NCI-H1694 (cell line): ENCODE measurements around the gene MPDU1.
"Not testable (repeated sequence)": the region's sequence is repeated elsewhere in the genome, so short reads cannot be mapped to it uniquely, and the experiment has no call there.

Source experiments
- DNase-seq: peaks from one replicate; lab custom pipeline; 2025; lab: John Stamatoyannopoulos, UW

The MPDU1 gene

DNA sequence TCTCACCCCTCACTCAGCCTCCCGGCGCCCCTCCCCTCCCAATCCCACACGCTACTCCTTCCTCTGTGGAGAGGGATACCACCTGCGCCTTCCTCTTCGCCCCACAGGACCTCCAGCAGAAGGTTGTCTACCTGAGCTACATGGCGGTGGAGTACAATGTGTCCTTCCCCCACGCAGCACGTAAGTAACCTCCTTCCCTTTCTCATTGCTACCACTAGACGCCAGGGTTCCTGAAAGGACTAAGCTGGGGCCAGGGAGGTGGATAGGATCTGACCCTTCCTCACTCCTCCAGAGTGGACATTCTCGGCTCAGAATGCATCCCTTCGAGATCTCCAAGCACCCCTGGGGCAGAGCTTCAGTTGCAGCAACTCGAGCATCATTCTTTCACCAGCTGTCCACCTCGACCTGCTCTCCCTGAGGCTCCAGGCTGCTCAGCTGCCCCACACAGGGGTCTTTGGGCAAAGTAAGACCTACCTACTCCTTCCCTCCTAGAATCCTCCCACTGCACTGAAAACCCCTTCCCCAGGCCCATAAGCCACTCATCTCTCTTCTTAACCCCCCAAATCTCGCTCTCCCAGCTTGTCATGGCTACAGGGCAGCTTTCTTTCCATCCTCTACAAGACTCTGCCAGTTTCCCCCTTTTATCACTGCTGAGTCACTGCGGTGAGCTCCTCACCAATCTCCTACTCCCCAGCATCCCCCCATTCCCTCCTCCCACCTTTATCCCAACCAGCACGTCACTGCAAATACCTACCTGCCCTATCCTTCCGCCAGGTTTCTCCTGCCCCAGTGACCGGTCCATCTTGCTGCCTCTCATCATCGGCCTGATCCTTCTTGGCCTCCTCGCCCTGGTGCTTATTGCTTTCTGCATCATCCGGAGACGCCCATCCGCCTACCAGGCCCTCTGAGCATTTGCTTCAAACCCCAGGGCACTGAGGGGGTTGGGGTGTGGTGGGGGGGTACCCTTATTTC lies 2.8 kb upstream of the MPDU1 start:
- no peak for DNase-seq

DNA sequence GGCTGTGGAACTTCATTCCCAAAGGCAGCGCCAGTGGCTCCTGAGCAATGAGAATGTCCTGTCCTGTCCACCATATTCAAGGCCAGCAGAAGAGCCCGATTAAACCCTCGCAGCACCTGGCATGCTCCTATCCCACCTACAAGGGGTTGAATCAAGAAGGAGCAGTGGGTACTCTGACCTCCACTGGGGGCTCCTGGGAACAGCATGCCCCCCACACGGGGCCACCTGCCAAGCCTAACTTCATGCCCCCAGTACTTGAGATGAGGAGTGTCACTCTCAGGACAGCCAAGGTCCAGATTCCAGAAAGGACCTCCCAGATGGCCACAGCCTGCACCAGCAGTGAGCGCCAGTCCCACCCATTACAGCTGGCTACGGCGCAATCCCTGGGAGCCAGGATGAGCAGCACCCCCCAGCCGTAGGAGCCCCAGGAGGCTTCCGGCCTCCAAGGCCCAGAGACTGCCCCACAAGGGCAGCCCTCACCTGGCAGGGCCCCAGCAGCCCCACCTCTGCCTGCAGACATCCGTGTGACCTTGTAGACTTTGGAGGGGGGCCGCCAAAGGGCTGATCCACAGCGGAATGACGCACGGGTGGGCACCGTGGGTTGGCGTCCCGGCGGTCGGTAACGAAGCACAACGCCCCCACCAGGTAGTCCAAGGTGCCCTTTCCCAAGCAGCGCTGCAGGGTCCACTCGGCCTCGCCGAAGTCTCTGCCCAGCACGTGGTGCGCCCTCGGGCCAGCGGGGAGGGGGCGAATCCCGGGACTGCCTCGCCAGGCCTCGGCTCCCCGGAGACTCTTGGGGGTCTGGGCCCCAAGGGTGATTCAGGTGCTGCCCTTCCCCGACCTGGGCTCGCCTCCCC lies 1.0 kb upstream of the MPDU1 start:
- no peak for DNase-seq

DNA sequence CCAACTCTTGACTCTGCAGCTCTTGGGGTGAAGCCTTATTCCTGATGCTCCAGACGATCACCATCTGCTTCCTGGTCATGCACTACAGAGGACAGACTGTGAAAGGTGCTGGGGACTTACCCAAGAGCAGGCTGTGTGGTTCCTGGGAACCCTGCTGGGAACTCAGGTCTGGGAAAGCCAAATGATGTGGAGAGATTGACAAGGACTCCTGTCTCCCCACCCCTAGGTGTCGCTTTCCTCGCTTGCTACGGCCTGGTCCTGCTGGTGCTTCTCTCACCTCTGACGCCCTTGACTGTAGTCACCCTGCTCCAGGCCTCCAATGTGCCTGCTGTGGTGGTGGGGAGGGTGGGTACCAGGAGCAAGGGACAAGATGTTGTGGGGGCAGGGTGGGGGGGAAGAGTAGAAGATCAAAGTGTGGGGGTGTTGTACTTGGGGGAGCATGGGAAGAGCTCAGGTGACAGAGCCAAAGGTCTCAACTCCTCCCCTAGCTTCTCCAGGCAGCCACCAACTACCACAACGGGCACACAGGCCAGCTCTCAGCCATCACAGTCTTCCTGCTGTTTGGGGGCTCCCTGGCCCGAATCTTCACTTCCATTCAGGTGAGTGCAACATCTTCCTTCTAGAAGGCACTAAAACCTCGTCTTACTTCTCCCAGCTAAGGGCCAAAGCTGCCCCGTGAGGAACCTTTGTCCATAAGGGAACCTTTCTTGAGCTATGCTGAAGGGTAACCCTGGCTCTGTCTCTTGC lies 3.2 kb downstream of the MPDU1 start:
- DNase-seq, result peak; percentile 51

DNA sequence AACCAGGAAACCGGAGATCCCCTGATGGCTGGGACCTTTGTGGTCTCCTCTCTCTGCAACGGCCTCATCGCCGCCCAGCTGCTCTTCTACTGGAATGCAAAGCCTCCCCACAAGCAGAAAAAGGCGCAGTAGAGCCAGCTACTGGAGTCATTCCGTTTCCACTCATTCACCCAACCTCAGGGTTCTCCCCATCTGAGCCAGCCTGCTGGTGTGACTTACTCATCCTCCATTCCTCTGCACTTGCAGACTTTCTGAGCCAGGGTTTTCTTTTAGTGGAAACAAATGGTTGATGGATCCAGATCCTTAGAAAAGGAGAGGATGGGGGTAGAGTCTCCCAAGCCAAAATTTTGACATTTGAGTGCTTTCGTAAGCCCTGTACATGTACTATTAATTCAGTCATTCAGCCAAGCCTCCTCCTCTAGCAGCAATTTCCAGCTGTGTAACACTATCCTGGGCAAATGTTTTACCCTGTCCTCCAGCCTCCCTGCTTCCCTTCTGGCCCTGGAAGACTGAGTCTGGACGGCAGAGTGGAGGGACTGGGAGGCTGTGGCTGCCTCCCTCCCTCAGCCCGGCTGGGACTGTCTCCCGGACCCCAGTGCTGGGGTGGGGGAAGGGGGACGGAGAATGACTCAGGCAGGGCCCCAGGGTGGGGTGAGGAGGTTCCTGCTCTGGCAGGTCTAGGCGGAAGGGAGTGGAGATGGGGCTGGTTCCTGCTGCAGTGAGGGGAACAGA lies 3.9 kb downstream of the MPDU1 start:
- no peak for DNase-seq

DNA sequence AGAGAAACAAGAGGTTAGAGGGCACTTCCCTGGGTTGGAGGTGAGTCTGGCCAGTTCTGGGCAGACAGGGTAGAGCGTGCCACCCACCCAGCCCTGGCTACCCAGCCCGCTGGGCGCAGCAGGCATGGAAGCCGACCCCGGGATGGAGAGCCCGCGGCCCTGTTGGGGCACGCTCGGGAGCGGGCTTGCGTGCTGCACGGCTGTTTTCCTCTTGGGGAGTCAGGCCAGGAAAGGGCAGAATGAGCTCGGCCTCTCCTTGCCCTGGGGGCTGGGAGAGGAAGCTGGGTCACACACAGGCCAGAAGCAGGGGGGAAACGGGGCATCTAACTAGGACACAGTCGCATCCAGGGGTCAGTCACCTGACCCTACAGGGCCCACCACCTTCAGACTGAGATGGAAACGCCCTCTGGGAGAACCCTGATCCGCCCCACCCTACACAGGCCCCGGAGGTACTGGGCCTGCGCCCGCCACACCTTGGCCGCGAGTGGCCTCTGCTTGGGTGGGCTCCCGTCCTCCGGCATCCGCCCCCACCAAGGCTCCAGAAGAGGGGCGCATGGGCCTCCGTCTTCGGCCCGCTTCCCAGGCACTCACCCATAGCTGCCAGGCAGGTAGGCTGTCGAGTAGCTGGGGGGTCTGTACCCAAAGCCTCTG lies 5.0 kb downstream of the MPDU1 start:
- DNase-seq, result no peak

DNA sequence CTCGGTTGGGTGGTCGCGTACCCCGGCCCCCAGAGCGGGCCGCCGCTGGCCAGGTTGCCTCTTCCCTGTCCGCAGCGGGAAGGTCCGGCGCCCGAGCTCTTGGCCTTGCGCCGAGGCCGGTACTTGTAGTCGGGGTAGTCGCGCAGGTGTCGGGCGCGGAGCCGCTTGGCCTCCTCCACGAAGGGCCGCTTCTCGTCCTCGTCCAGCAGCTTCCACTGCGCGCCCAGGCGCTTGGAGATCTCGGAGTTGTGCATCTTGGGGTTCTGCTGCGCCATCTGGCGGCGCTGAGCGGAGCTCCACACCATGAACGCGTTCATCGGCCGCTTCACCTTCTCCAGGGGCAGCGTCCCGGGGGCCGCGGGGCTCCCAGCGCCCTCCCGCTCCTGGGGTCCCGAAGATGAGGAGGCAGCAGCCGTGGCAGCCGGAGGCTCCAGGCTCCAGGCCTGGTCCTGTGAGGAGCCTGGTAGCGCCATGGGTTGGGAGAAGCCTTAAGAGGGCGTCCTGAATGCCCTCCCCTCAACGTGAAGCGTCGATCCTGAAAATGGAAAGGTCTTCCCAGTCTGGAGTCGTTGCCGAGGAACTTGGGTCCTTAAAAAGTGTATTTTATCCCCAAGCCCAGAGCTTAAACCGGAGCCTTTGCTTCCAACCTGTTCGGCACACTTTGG lies 5.7 kb downstream of the MPDU1 start:
- no peak for DNase-seq

DNA sequence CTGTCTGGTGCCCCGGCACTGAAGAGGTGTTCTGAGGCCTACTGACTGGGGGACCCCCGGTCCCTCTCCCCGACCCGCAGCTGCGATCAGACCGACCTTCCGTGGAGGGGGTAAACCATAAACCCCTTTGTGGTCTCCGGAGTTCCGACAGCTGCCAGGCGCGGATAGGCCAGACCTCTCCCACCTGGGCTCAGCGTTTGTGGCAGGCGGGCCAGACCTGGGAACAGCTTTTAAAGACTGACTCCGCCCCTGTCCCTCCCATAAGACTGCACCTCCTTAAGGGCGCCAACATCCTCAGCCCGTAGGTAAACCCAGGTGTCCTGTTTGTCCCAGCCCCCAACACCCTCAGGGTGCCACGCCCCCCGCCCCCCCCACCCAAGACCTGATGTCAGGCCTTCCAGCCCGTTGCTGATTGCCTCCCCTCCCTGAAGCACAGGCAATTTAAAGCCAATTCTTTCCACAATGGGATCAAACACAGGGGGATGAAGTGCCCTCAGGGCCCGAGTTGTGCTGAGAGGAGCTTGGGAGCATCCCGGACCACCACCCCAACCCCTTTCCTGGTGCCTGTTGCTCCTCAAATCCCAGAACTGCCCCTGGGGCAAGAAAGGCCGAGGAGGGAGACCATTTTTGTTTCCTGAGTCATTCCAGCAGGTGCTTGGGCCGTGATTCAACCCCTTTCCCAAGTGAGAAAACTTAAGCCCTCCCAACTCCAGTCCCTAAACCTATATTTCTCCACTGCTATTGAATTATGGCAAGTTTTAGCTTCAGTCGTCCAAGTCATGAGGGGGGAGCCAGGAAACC lies 6.4 kb downstream of the MPDU1 start, which contains the start of gene SOX15:
Gene SOX15 (minus strand): TSS at position 204 of the 801 bp plus-strand sequence. CDS start 418 bp downstream, outside the sequence.
- no peak for DNase-seq

DNA sequence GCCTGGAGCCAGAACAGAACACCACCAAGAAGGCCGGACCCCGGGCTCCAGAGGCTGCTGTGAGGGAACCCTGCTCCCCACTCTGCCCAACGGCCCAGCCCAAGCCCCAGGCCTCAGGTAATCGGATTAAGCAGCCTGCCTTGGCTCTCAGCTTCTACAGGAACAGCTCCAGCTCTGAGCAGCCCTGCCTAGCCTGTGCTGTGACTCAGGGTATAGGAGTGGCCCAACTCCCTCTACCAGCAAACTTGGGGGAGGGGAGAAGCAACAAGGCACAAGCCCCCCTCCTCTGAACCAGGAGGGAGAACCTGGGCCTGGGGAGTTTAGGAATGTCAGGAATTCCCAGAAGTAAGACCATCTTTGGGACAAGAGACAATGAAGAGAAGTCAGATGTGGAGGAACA lies 7.1 kb downstream of the MPDU1 start:
- DNase-seq, result no peak

DNA sequence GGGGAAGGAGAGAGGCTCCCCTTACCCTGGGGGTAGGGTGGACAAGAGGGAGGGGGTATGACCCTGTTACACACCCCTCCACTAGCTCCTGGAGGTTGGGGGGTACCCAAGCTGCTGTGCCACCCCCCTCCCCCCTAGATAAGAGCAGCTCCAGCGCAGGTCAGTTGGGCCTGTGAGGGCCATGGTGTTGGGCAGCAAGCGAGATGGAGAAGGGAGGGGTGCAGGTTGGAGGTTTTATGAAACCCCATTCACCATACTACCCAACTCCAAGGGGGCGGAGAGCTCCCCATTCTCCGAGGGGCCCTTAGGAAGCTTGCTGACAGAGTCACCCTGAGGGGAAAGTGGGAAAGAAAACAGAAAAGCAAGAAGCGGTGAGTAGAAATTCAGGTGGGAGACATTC lies 7.9 kb downstream of the MPDU1 start:
- DNase-seq, result no peak

DNA sequence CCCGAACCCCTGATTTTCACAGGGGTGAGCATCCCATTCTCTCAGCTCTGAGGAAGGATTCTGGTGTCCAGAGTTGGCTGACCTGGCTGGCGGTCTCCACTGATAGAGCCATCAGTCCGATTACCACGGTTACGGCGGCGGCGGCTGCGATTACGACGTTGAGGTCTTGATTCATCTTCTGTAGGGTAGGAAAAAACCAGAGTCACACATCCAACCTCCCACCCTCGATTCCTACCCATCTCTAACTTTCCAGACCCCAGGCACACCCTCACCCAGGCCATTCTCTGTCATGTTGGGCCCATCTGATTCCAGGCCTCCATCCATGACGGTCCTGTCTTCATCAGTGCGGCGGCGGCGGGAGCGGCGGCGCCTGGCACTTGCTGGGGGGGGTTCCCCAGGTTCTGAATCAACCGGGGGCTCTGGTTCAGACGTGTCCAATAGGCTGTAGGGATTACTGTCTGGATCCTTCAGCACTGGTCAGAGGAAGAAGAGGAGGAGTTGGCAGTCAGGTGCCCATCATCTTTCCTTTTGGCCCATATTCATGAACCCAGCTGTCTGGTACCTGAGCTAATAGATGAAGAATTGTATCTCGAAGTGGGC lies 8.9 kb downstream of the MPDU1 start:
- no peak for DNase-seq

DNA sequence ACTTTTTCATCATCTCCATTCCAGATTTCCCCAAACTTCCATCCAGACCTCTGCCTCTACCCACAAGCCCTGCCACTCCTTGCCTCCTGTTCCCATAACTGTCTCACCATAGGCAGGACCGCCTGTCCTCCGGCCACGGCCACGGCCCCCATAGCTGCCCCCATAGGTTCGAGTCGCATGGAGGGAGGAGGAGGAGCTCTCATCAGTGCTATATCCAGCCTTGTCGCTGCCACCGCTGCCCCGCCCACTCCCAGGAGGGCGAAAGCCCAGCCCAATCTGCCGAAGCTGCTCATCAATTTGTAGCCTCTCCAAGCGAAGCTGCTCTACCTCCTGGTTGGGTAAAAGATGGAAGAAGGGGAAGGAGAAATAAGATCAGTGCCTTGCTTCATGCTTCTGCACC lies 9.6 kb downstream of the MPDU1 start:
- DNase-seq, result no peak

DNA sequence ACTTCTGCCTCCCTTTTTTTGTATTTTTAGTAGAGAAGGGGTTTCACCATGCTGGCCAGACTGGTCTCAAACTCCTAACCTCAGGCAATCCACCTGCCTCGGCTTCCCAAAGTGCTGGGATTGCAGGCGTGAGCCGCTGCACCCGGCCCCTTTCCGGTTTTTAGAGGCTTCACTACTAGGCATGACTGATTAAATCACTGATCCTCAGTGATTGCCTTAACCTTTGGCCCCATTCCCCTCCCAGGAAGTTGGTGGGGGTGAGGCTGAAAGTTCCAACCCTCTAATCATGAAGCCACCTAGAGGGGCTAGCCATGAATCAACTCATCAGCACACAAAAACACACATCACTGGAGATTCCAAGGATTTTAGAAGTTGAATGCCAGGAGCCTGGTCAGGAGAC lies 13.9 kb downstream of the MPDU1 start:
- DNase-seq, result not testable (repeated sequence)

DNA sequence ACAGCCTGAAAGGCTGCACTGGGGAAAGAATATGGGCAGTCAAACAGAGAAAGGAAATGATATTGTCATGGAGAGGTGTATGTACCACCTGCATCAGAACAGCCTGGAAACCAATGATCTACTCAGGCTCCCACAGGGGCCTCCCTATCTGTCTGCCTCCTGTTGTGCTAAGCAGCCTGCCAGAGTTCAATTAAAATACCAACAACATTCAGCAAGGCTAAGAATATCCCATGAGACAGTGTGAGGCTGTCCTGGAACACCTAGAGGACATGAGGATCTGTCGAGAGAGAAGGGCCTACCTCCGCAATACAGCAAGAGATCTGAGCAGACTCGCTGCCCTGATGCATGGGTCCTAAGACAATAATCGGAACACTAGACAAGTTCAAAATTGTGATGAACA lies 22.6 kb downstream of the MPDU1 start:
- DNase-seq, result no peak

DNA sequence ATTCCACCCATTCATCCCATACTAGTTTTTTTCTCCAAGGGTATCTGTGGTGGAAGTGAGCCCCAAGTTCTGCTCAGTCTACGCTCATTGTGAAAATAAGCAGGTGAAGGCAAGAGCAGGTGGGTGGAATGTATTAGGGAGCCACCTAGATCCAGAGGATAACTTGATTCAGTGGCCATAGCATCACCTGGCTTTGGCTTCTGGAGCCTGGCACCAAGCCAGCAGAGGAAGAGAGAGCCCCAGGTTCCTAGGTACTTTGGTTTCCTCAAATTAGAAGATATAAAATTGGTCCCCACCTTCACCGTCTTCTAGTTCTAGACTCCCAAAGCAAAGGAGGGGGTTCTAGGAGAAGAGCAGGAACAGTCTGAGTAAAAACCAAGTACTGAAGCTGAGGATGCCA lies 27.0 kb downstream of the MPDU1 start:
- no peak for DNase-seq

DNA sequence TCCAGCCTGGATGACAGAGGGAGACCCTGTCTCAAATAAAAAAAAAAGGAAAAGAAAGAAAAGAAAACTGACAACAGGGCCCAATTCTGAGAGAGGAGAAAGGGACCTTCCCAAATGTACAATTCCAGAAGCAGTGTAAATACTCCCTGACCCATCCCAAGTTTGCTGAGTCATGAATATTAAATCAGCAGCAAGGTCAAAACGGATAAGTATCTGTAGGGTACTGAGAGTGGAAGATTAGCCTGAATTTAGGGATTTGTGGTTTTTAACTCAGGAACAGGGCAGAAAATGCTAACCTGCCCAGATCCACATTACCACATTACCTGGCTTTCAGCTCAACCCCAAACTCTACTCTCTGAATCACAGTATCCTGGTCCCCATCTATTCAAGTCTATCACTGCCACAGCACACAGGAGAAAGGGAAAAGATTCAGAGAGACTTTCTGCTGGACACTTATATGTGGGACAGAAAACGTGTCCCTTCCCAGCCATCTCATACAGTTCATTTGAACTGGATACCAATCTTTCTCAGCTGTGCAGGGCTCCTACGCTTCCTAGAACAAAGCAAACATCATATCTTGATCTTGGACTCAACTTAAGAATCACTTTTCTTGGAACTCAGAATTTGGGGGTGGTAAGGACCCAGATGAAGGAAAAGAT lies 28.1 kb downstream of the MPDU1 start:
- no peak for DNase-seq

DNA sequence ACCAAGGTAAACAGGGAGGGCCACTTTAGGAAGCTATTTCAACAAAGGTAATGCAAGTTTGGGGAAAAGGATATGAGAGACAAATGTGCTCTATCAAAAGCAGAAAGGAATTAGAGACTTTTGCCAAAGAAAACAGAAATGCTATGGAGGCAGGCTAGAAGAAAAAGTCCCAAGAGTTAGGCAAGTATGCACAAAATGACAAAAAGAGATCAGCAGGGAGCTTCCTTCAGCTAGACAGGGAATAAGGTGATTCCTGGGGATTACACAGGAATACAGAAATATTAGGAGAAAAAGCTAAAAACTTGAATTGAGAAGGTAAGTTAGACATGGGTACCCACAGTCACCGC lies 28.6 kb downstream of the MPDU1 start:
- no peak for DNase-seq

DNA sequence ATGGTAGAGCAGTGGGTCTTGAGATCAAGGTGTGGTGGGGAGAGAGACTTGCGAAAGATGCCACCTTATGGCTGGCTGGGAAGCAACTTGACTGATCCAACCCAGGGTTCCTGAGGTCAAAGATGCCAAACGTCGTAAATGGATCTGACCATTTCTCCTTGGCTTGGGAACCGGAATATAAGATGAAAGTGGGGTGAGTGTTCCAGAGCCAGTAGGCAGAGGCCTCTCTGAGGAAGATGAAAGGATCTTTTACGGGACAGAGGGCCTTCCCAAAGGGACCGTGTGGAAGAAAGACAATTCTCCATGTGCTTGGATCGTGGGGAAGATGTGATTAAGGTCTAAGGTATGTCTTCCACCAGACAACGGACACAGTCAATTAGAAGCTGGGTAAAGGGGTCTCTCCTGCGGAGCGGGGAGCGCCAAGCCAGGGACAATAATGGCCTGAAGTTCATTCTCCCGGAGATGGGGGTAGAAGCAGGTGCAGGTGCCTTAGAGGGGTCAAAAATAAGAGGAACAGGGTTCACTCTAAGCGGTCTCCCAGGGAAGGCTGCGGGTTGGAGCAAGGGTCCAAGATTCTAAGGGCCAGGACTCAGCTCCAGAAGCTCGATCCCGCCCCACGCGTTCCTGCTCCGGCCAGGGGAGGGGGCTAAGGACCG lies 30.2 kb downstream of the MPDU1 start:
- DNase-seq, result no peak
